A549 (cell line): ENCODE data around the gene SLC25A47. TPM values are rescaled to one million over a fixed set of nuclear protein-coding genes. Genes with fewer than 3 reads are reported as not detected.

Experiments used
- ATAC-seq, 2 experiments: fragments of 200-7000 bp in 1 of 2; fragments of >200 bp in 1 of 2; cut with Nextera tagmentation in 1 of 2; cut with Tn5 transposase in 1 of 2; 3 replicates each; pipeline versions ENCODE4 v1.8.0 to v1.9.1; 2018 to 2020; ENCODE audit warnings: mild to moderate bottlenecking in 1 of 2, moderate library complexity in 1 of 2
- CTCF ChIA-PET: fragments of 300-600 bp; sonication (Branson Sonifier 250); formaldehyde crosslinking; extraction: SDS; loops from one replicate; lab custom pipeline; 2021; ENCODE audit warnings: antibody characterized with exemption, inconsistent platforms; lab: Yijun Ruan, JAX
- POLR2A ChIA-PET: fragments of 350-600 bp; formaldehyde crosslinking; extraction: SDS; loops from one replicate; lab custom pipeline; 2021; ENCODE audit warnings: antibody characterized with exemption, inconsistent platforms; lab: Yijun Ruan, JAX
- DNase-seq, 2 experiments: peaks; one replicate each; pipeline versions ENCODE4 v3.0.0 to v3.0.0-alpha.2; 2011 to 2016; ENCODE audit warnings: low read depth in 1 of 2, low spot score in 1 of 2
- FAIRE-seq: peaks from 2 replicates; lab custom pipeline; 2011; peaks lifted over from hg19 to GRCh38; lab: Jason Lieb, UNC
- H3K27ac ChIP-seq, 2 experiments: fragments of >200 bp; sonication (Bioruptor Twin); formaldehyde crosslinking; 3 replicates each; pipeline ENCODE4 v1.5.1; 2016 to 2017
- H3K4me1 ChIP-seq: fragments of >200 bp; sonication (Bioruptor Twin); formaldehyde crosslinking; 3 replicates; pipeline ENCODE4 v1.6.1; 2016
- H3K4me2 ChIP-seq: fragments of >200 bp; sonication (Bioruptor Twin); formaldehyde crosslinking; 3 replicates; pipeline ENCODE4 v1.6.1; 2016
- H3K4me3 ChIP-seq: fragments of >200 bp; sonication (Bioruptor Twin); formaldehyde crosslinking; 3 replicates; pipeline ENCODE4 v1.5.1; 2016
- H3K9me3 ChIP-seq: fragments of >200 bp; sonication (Bioruptor Twin); formaldehyde crosslinking; 3 replicates; pipeline ENCODE4 v1.6.1; 2016
- BHLHE40 ChIP-seq: IDR thresholded peaks from 2 replicates; pipeline ENCODE4 v1.6.1; 2012; ENCODE audit warnings: low read depth, low read length, inconsistent platforms
- CBX2 ChIP-seq: fragments of 200-600 bp; sonication (generic); IDR thresholded peaks from 2 replicates; pipeline ENCODE4 v1.6.1; 2016; ENCODE audit warnings: low read depth, mild to moderate bottlenecking, borderline replicate concordance
- CEBPB ChIP-seq, 2 experiments: fragments of >200 bp in 1 of 2; sonication (Bioruptor Twin) in 1 of 2; formaldehyde crosslinking in 1 of 2; IDR thresholded peaks; 2 replicates each; pipeline ENCODE4 v1.6.1; 2012 to 2016
- CHD2 ChIP-seq: fragments of 150-350 bp; IDR thresholded peaks from 2 replicates; pipeline ENCODE4 v1.6.1; 2014; ENCODE audit warnings: low read length; ENCODE audit not compliant: partially characterized antibody
- CTCF ChIP-seq: fragments of >200 bp; sonication (Bioruptor Twin); formaldehyde crosslinking; IDR thresholded peaks from 3 replicates; pipeline ENCODE4 v1.5.1; 2016
- EHMT2 ChIP-seq: fragments of 200-600 bp; sonication (generic); IDR thresholded peaks from 2 replicates; pipeline ENCODE4 v1.6.1; 2016; ENCODE audit warnings: antibody characterized with exemption, low read depth, mild to moderate bottlenecking, moderate library complexity
- EP300 ChIP-seq, 2 experiments: fragments of >200 bp; sonication (Bioruptor Twin); formaldehyde crosslinking; IDR thresholded peaks; 2 replicates in 1 of 2; 3 replicates in 1 of 2; pipeline ENCODE4 v1.6.1; 2016 to 2017
- FOXS1 ChIP-seq: fragments of 250-450 bp; sonication (Bioruptor Pico); IDR thresholded peaks from 2 replicates; pipeline ENCODE4 v1.5.0; 2020; ENCODE audit warnings: mild to moderate bottlenecking, moderate library complexity
- HMGXB4 ChIP-seq: fragments of 250-450 bp; sonication (Bioruptor Pico); IDR thresholded peaks from 2 replicates; pipeline ENCODE4 v1.5.0; 2021; ENCODE audit warnings: mild to moderate bottlenecking, moderate library complexity, borderline replicate concordance
- HOXB13 ChIP-seq: fragments of 250-450 bp; sonication (Bioruptor Pico); IDR thresholded peaks from 2 replicates; pipeline ENCODE4 v1.5.0; 2020; ENCODE audit warnings: low read depth, mild to moderate bottlenecking, moderate library complexity
- HOXB5 ChIP-seq: fragments of 250-450 bp; sonication (Bioruptor Pico); IDR thresholded peaks from 2 replicates; pipeline ENCODE4 v1.5.0; 2020; ENCODE audit warnings: mild to moderate bottlenecking, moderate library complexity
- KDM5A ChIP-seq: fragments of 200-600 bp; sonication (generic); IDR thresholded peaks from 2 replicates; pipeline ENCODE4 v1.6.1; 2016; ENCODE audit warnings: antibody characterized with exemption, mild to moderate bottlenecking
- MAFK ChIP-seq: fragments of 450-650 bp; IDR thresholded peaks from 2 replicates; pipeline ENCODE4 v1.6.1; 2014; ENCODE audit not compliant: partially characterized antibody
- MAZ ChIP-seq: fragments of 150-350 bp; IDR thresholded peaks from 2 replicates; pipeline ENCODE4 v1.6.1; 2014; ENCODE audit warnings: antibody characterized with exemption, low read depth, low read length, borderline replicate concordance
- MYC ChIP-seq: IDR thresholded peaks from 2 replicates; pipeline ENCODE4 v1.6.1; 2012; ENCODE audit warnings: mild to moderate bottlenecking, inconsistent platforms, low read length, improper control_type of control experiment, borderline replicate concordance
- NFE2L2 ChIP-seq: fragments of 150-350 bp; conservative IDR thresholded peaks from 2 replicates; pipeline ENCODE4 v1.6.1; 2014; ENCODE audit warnings: low read length
- PHF8 ChIP-seq: fragments of 200-600 bp; sonication (generic); IDR thresholded peaks from 2 replicates; pipeline ENCODE4 v1.6.1; 2016; ENCODE audit warnings: low read depth, mild to moderate bottlenecking, antibody characterized with exemption, moderate library complexity, borderline replicate concordance
- RAD21 ChIP-seq, 2 experiments: fragments of >200 bp in 1 of 2; sonication (Bioruptor Twin) in 1 of 2; formaldehyde crosslinking in 1 of 2; IDR thresholded peaks in 1 of 2; conservative IDR thresholded peaks in 1 of 2; 2 replicates in 1 of 2; 3 replicates in 1 of 2; pipeline ENCODE4 v1.6.1; 2012 to 2018; ENCODE audit warnings: inconsistent platforms in 1 of 2
- RARB ChIP-seq: fragments of 250-450 bp; sonication (Bioruptor Pico); IDR thresholded peaks from 2 replicates; pipeline ENCODE4 v1.8.0; 2021; ENCODE audit warnings: mild to moderate bottlenecking, moderate library complexity
- RCOR1 ChIP-seq: fragments of 150-350 bp; IDR thresholded peaks from 2 replicates; pipeline ENCODE4 v1.6.1; 2014; ENCODE audit warnings: antibody characterized with exemption, low read length, low read depth
- TP53 ChIP-seq: fragments of 250-450 bp; sonication (Bioruptor Pico); IDR thresholded peaks from 2 replicates; pipeline ENCODE4 v1.5.0; 2021; ENCODE audit warnings: mild to moderate bottlenecking, moderate library complexity
- ZNF302 ChIP-seq: fragments of 250-450 bp; sonication (Bioruptor Pico); IDR thresholded peaks from 2 replicates; pipeline ENCODE4 v1.9.0; 2021; ENCODE audit warnings: inconsistent platforms, mild to moderate bottlenecking, moderate library complexity
- ZSCAN20 ChIP-seq: fragments of 250-450 bp; sonication (Bioruptor Pico); IDR thresholded peaks from 2 replicates; pipeline ENCODE4 v1.8.0; 2022; ENCODE audit warnings: mild to moderate bottlenecking, moderate library complexity
- WGBS: methylation state at CpG from one replicate; pipeline ENCODE4 v1.1.6; 2017; ENCODE audit errors: missing lambda C conversion rate; 5-methylcytosine and 5-hydroxymethylcytosine counted together
- polyA plus RNA-seq, 4 experiments: library from polyadenylated mRNA; depleted of rRNA in 3 of 4; stranded (reverse); fragments of >200 nt; fragmentation: RNase III in 1 of 4; extraction: RNeasy Plus Mini Kit Qiagen cat#74134 plus additional on column Dnase treatment in 1 of 4; gene quantifications; 2 replicates in 3 of 4; 3 replicates in 1 of 4; pipeline ENCODE4 v1.2.3, GENCODE V29; 2011 to 2017
- TF ChIP-seq, protein P1 (sequence below): fragments of >200 bp; sonication (Bioruptor Twin); formaldehyde crosslinking; IDR thresholded peaks from 2 replicates; pipeline ENCODE4 v1.6.1; 2016
- TF ChIP-seq, protein P2 (sequence below): fragments of 450-650 bp; IDR thresholded peaks from 2 replicates; pipeline ENCODE4 v1.6.1; 2014; ENCODE audit warnings: antibody characterized with exemption

SLC25A47 gene
- polyA plus RNA-seq, 2 of the 4 experiments (the other 2 are of a cell fraction), result not detected

DNA sequence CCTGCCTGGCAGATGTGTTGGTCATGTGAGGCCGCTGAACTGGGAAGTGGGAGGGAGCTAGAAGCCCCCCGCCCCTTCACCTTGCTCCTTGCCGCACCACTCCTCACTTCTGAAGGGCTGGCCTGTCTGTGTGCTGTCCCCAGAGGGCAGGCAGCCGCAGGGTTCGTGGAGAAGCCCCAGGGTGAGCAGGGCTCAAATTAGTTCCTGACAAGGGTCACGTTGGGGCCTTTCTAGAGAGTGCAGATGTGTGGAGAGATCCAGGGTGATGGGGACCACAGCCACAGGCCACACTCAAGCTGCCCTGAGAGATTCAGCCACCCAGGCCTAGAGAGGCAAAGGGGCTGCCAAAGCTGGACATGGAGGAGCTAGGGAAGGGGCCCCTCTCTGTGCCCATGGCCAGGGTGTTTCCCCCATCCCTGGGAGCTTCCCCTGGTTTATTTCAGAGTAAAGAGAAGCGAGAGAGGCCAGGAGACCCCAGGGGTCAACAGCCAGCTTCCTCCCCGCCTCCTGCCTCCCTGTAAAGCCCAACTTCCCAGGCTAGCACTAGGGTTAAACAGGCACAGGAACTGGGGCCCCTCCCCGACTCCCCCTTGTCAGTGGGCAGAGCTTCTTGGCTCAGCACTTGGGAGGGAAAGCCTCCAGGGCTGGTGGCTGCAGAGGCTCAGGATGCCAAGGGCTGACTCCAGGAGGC, 33.1 kb upstream of the SLC25A47 start:
- FAIRE-seq, result no peak
- no peak for DNase-seq
- Histone ChIP-seq H3K27ac (no peak overlapping the region), H3K4me3 (no peak overlapping the region)
- CTCF ChIA-PET, result interaction anchor here (0.6 to 2.4 kb wide), 3 partner anchors 12 to 87 kb away, joined by 3 to 13 read pairs (median 6); no protein-coding TSS in a partner anchor
- TF ChIP-seq, protein P1, sequence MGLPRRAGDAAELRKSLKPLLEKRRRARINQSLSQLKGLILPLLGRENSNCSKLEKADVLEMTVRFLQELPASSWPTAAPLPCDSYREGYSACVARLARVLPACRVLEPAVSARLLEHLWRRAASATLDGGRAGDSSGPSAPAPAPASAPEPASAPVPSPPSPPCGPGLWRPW, result no peak
- TF ChIP-seq MAZ (no peak), RCOR1 (no peak), FOXS1 (CRISPR knock-in tag) (no peak), RAD21 (conservative IDR thresholded peaks at IDR 0.05 in 1 of 2, IDR thresholded peaks at IDR 0.05 in 1 of 2) (no peak), CTCF (no peak), ZSCAN20 (no peak), MAFK (no peak), BHLHE40 (no peak), CBX2 (no peak), RARB (no peak), CHD2 (no peak), CEBPB (IDR thresholded peaks at IDR 0.05) (no peak), HMGXB4 (CRISPR knock-in tag) (no peak), PHF8 (no peak), KDM5A (no peak), EP300 (IDR thresholded peaks at IDR 0.05) (no peak), EHMT2 (no peak)
- TF ChIP-seq, protein P2, sequence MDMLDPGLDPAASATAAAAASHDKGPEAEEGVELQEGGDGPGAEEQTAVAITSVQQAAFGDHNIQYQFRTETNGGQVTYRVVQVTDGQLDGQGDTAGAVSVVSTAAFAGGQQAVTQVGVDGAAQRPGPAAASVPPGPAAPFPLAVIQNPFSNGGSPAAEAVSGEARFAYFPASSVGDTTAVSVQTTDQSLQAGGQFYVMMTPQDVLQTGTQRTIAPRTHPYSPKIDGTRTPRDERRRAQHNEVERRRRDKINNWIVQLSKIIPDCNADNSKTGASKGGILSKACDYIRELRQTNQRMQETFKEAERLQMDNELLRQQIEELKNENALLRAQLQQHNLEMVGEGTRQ, result no peak
- TF ChIP-seq, all 56 proteins: peak for 0
- POLR2A ChIA-PET, result no interaction called here
- Histone ChIP-seq H3K9me3 (no peaks in the 10 kb centered on the region), H3K4me2 (no peak overlapping the region), H3K4me1 (peaks cover 6% of the 10 kb centered on the region; the same call in 1 of the 3 replicates)
- ATAC-seq, result no peak
- WGBS, result 88% methylated on average over 8 of the region's 9 CpGs

- Histone ChIP-seq H3K4me3 (no peak overlapping the region), H3K4me1 (peaks cover 6% of the 10 kb centered on the region; the same call in 1 of the 3 replicates), H3K4me2 (no peak overlapping the region), H3K9me3 (no peaks in the 10 kb centered on the region), H3K27ac (no peak overlapping the region)
- no peak for FAIRE-seq
- WGBS, result 87% methylated on average over 12 of the region's 12 CpGs
- POLR2A ChIA-PET, result no interaction called here
- DNase-seq, result no peak
- no peak for ATAC-seq
- CTCF ChIA-PET, result interaction anchor here (0.6 to 2.4 kb wide), 4 partner anchors 11 to 87 kb away, joined by 3 to 13 read pairs (median 4); no protein-coding TSS in a partner anchor
- TF ChIP-seq, protein P1, result no peak
- TF ChIP-seq HOXB5 (CRISPR knock-in tag) (no peak), HOXB13 (no peak), BHLHE40 (no peak), NFE2L2 (no peak), MAFK (no peak), TP53 (CRISPR knock-in tag) (no peak), RCOR1 (no peak), MYC (no peak), CHD2 (no peak), RAD21 (conservative IDR thresholded peaks at IDR 0.05 in 1 of 2, IDR thresholded peaks at IDR 0.05 in 1 of 2) (no peak), ZNF302 (CRISPR knock-in tag) (no peak), RARB (no peak)
These were observed 32.4 kb upstream of the SLC25A47 start for GRCh38 chr14:100290607-100291304.
